Measurements from ENCODE around the gene PTPRA.

DNA sequence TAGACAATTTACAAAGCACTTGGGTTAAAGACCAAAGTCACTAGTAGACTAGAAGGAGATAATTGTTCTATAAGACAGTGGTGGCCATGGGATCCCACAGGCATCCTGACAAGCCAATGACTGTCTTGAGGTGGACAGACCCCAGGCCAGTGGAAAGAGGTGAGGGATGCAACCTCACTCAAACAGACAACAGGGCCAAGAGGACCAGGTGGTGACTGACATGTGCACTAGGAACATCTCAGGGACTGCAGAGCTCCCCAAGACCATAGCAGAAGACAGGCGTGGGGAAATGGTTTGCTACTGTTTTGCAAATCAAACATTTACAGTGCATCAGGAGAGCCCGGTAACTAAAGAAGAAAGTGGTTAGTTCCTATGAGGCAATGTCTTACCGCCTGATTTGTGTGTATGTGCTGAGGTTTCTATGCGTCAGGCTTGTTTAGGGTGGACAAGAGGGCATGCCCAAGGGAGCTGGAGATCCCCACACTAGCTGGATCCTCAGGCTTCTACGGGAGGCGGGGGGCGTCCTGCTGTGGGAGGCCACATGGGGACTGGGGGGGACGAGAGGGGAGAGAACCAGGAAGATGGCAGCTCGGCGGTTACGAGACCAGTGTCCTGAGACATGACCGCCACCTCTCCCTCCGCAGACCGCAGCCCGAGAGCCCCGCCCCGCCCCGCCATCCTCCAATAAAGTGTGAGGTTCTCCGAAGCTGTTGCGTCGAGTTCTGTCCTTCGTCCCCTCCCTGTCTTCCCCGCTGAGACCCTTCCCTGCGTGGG lies 171.9 kb downstream of the PTPRA start:
- TF ChIP-seq, protein P1, sequence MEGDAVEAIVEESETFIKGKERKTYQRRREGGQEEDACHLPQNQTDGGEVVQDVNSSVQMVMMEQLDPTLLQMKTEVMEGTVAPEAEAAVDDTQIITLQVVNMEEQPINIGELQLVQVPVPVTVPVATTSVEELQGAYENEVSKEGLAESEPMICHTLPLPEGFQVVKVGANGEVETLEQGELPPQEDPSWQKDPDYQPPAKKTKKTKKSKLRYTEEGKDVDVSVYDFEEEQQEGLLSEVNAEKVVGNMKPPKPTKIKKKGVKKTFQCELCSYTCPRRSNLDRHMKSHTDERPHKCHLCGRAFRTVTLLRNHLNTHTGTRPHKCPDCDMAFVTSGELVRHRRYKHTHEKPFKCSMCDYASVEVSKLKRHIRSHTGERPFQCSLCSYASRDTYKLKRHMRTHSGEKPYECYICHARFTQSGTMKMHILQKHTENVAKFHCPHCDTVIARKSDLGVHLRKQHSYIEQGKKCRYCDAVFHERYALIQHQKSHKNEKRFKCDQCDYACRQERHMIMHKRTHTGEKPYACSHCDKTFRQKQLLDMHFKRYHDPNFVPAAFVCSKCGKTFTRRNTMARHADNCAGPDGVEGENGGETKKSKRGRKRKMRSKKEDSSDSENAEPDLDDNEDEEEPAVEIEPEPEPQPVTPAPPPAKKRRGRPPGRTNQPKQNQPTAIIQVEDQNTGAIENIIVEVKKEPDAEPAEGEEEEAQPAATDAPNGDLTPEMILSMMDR (IDR thresholded peaks at IDR 0.05) = no peak
- no peak for TF ChIP-seq POLR2A (IDR thresholded peaks at IDR 0.05)

Data from right lobe of liver (tissue), 4 donors.